Peyer's patch (tissue), 4 donors: ENCODE data around the gene RERE.

Experiments used
- CTCF ChIP-seq, 6 experiments: fragments of 450-650 bp in 4 of 6; fragments of 200-600 bp in 2 of 6; sonication (generic) in 1 of 6; IDR thresholded peaks; one replicate each; pipeline ENCODE4 v1.5.1; 2017 to 2019; ENCODE audit warnings: antibody characterized with exemption in 6 of 6, mild to moderate bottlenecking in 3 of 6, moderate library complexity in 1 of 6
- POLR2A ChIP-seq, 2 donors: fragments of 450-650 bp; IDR thresholded peaks; one replicate each; pipeline ENCODE4 v1.5.1; 2017; ENCODE audit warnings: antibody characterized with exemption in 2 of 2, mild to moderate bottlenecking in 2 of 2, moderate library complexity in 2 of 2

- no peak for TF ChIP-seq POLR2A (IDR thresholded peaks at IDR 0.05)
- TF ChIP-seq CTCF (IDR thresholded peaks at IDR 0.05): no peak
These were observed 183.5 kb downstream of the RERE start for GRCh38 chr1:8633741-8634501.
